ENCODE results near the gene CERS6.

CERS6 gene

DNA sequence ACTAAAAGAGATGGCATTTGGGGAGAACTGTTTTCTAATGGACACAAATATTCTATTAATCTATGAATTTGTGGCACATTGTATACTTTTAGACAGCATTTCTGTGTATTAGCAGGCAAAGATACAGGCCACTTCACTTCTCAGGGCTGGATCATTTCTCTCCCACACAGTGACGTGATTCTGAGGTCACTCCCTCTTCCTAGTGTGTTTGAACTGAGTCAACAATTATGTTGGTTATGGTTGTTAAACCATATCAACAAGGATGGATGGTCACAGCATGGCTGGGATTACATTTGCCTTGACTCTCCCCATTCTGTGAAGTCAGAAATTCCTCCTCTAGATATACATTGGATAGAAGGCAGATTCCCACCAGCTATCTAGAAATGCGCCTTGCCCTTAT, 358.0 kb downstream of the CERS6 start:
- no peak for DNase-seq

DNA sequence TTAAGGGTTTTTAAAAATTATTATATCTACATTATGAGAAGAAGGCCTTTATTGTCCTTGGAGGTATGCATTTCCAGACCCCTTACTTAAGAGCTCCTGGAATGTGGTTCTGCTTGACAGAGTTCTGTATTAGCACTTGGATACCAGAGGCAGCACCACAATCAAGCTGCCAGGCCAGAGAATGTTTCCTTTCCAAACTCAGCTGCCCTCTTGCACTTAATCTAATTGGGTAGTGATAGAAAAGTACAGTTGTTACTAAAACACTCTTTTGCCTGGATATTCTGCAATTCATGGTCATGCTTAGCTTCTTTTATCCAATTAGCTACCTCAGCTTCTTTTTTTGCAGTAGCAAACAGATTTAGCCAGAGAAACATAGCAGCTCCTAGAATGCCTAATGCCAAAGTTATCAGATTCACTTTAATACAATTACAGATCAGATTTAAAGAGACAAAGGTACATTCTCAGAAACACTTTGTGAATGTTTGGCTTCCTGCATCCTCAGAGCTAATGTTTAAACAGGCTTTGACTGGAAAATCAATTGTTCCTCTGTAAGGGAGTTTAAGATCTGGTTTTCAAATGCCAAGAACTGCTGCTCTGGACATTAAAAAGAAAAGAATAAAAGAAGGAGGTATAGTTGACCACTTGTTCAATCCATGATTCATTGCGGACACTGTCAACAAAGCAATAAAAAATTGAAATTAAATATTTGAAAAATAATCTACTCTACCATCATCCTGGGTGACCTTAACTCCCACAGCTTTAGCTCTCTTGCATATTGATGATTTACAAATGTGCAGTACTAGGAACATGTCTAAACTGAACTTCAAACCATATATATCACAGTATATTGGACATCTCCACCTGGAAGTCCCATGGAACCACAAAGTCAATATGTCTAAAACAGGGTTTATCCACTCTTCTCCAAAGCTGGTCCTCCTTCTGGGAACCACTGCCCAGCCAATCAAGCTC, 359.2 kb downstream of the CERS6 start:
- DNase-seq, result no peak

DNA sequence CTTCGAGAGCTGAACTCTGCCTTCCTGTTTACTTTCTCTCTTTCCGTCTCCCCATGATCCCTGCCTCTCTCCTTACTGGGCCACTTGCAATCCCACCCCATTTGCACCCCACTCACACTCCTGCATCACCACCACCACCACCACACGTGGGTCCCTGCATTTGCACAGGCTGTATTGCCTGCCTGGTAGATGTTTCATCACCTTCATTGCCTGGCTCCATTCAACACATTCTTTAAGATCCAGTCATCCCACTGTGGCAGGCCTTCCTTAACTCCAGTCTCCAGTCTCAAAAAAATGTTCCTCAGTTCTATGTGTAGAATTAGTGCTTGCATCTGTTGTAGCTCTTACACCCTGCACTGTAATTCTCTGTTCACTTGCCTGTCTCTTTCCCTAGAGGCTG, 360.3 kb downstream of the CERS6 start:
- DNase-seq, result no peak

DNA sequence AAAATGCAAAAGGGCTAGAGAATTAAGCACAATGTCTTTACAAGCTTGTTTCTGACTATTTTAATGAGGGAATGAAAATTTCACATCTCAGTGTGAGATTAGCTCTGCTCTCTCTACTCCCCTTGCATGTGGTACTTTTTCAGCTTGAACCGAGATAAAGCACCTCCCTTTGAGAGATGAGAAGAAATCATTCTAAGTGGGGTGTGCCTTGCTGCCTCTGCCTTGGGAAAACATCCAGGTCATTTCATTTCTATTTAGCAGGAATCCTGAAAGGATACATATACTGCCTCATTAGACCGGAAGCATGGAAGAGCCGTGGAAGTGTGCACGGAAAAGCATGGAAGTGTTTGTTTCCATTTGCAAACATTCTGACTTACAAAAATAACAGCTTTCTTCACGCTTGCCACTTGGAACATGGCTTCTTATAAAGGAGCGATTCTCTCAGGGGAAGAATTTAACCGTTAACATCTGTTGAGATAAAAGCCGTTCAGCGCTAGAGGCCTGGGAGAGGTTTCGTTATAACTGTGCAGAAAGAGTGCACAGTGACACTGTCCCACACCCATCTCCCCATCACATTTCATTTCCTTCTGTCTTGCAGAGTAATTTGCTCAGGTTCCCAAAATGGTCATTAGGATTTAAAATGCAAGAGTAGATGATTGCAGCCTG, 363.1 kb downstream of the CERS6 start:
- no peak for DNase-seq

DNA sequence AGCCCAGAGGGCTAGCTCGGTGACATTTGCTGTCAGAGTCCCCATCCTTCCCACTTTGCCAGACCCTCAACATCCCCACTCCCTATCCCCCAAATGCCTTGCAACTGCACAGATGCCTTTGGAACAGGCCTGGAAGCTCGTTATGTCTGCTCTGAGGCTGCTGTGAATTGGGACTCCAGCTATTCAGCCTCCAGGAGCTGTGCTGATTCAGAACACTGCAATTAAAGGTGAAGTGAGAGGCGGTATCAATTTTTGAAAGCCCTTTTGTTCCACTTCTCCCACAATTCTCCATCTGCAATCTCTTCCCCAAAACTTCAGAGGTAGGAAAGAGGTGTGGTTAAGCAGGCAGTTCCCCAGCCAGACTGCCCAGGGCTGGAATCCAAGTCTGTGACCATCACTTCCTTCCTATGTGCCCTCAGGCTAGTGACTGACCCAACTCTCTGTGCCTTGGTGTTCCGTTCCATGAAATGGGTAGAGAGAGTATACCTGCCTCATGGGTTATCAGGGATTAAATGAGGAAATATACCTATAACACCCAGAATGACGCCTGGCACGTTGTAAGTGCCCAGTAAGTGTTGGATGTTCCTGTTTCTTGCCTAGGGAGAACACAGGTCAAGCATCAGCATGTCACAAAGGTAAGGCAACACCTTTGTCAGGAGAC, 363.9 kb downstream of the CERS6 start:
- DNase-seq, result no peak

DNA sequence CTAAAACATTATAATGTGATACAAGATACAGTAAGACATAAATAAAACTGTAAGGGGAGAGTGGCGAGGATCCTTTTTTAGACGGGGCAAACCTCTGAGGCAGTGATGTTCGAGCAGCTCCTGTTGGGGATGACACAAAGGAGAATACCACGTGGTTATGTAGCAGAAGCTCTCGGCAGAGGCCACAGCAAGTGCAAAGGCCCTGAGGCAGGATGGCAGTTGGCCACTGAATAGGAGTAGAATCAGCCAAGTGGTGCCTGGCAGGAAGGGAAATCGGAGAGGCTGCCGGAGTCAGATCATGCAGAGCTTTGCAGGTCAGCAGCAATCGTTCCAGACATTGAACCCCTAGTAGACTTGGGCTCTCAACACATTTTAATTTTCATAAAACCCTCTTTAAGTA, 365.5 kb downstream of the CERS6 start:
- DNase-seq, result no peak

DNA sequence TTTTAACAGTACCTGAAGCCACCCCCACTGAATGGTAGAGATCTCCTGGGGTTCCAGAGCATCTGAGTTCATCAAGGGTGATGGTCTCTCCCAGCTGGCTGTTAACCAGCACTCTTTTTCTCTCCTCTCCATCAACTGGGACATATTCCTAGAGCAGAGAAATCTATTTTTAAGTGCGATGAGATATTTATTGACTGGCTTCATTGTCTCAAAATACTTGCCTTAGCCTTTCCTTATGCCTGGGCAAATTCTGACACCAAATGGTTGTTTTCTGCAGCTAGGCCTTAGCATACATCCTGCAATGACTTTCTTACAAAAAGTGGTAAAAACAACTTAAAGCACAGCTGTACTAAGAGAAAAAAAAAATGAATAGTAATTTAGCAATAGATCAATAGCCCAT, 365.9 kb downstream of the CERS6 start:
- DNase-seq, result no peak

Measured in NCI-H1105 treated with DMSO at 0.1 percent for 48 hours (cell line).